DMS 273 treated with DMSO at 0.1 percent for 48 hours (cell line): ENCODE results near the gene GPR161.

ENCODE experiments used
- DNase-seq: peaks from one replicate; lab custom pipeline; 2025; lab: John Stamatoyannopoulos, UW

The GPR161 gene

DNA sequence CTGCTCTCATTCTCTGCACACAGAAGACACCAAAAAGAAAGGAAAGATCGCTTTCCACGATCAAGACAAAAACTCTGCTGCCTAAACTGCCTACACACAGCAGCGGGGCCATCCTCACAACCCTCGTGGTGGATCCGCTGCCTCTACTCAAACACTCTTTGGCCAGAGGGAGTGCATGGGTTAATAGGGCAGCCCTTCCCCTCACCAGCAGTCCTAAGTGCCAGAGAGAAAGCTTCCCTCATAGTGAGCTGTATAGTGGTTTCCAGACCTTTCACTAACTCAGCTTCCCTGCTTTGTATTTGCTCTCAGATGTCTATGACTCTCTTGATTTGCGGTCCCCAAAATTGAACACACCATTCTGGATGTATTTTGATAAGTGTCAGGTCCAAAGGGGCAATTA, 30.9 kb downstream of the GPR161 start:
- no peak for DNase-seq

DNA sequence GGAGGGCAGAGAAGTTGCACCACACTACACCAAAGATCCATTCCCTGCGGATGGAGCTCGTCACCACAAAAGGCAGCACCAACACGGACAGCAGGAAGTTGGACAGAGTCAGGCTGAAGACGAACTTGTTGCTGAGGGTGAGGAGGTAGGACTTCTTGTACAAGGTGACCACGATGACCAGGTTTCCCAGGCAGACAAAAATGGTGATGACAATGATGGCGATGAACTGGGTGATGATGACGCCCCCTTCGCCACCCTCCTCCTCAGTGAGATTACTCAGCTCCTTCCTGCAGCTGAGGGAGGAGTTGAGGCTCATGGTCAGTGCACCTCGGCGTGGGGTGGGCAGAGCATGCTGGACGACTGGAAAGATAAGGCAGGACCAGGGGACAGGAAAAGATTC, 32.2 kb downstream of the GPR161 start:
- no peak for DNase-seq

DNA sequence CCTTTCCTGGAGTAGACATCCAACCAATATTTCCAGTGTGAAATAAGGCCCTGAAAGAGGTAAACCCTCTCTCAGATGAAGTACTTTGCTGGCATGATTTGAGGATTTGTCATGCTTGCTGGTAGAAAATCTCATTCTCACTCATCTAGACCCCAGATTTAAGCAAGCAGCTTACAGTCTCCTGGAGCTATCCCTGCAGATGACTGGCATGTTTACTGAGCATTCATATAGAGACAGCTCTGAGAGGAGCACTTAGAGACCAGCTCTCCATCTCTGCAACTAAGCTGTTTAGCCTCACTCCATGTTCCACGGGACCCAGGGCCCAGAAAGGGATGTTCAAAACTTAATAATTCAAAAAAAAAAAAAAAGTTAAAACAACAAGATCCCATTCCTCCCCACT, 34.2 kb downstream of the GPR161 start:
- DNase-seq, result no peak

DNA sequence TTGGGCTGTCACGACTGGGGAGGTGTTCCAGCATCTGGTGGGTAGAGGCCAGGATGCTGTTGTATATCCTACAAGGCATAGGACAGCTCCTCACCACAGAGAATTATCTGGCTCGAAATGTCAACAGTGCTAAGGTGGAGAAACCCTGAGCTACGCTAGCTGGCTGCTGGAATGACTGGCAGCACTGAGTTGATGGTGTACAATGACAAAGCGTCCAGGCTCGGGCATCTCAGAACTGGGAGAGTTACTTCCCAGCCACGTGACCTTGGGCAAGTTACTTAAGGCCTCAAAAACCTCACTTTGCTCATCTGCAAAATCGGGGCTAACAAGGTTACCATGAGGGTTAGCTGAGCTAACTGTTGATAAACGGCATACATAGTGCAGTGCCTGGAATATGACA, 35.4 kb downstream of the GPR161 start:
- no peak for DNase-seq

DNA sequence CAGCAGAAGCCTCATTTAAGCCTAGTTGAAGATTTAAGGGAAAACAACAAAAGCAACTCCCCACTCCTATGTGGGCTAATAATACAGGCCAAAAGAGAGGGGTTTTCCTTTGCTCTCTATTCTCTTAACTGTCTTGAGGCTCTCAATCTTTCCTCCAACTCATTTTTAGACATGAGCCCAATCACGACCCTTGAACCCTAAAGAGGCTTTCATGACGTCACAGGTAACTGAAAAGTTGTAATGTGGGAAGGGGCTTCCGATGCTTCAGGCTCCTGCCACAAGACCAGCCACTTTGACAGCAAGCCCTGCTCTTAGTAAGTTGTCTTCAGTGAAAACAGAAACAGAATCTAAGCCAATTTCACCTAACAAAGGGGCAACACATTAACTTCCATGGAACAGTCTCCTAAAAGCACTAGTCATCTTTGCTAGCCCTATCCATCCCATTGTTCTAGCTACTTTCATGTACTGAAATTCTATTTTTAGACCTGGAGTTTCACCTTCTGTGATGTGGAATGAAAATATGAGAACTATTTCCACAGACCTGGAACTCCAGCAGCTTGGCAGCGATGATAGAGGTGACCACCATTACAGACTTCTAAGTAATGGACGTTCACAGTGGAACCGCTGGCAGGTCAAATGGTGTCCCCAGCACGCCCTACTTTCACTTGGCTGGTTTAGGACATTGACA, 36.3 kb downstream of the GPR161 start:
- DNase-seq, result no peak

DNA sequence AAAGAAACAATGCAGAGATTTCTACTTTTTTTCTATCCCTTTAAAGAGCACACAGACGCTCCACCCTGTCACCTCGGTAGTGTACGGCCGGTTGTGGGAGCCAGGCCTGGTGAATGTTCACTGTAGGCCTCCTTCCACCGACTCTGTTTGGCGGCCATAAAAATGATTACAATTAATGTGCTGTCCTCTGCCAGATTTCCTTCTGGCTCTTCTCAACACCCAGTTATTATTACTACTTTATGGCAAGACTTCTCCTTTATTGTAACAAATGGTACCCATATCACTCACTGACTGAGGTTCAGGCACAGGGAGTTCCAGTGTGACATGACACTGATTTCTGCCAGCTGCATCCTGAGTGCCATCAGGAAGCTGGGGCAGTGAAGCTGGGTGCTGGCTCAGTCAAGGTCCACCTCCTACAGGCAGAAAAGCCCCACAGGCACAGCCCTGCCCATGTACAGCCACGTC, 37.4 kb downstream of the GPR161 start:
- no peak for DNase-seq

DNA sequence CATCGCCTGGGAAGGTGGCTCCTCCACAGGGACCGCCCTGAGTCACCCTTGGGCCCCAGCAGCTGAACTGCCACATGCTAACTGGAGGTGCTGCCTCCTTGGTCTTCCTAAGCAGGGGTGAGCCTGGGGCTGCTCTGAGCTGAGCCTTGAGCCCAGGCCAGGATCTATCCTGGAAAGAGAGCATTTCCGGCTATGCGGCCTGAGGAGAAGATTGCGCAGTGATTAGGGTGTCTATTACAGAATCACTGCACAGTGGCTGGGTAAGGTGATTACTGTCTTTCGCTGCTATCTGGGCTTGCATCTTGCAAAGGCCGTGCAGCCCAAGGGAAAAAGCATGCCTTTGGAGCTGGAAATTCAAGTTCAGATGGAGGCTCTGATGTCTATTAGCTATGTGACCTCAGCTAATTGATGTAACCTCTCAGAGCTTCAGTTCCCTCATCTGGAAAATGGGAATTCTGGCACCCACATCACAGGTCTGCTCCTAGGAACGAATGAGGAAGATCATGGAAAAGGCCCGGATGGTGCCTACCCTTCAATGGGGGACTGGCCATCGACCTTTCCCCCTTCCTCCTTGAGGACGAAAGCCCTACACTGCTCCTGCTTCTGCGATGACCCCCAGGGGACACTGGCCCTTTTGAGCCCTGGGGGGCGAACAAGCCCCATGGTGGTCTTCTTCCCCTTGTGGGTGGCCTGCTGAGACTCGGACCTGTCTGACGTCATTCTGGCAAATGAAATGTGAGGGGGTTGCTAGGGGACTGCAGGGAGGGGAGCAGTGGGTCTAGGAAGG, 38.0 kb downstream of the GPR161 start:
- DNase-seq, result no peak

DNA sequence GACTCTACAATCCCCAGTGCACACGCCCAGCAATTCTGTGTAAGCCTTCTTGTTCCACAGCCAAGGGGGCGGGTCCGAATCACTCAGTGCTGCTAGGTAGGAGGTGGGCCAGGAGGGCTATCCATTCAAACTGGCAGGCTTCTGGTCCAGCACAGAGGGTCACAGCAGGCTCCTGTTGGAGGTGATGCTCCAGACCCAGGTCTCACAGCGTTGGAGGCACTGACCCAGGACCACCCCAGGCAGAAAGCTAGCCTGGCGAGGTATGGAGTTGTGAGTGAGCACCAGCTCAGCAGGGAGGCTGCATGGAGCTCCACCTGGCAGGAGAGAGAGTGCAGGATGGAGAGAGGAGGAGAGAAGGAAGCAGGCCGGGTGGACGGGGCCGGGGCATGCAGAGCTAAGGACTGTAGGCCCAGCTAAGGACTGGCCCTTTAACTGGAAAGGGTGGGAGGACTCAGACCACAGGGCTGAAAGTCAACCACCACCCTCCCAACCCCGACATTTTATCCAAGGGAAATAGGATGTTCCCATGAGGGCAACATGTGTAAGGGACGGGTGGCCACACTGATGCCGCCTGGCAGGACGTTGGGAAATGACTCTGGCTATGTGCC, 38.7 kb downstream of the GPR161 start:
- DNase-seq, result no peak

DNA sequence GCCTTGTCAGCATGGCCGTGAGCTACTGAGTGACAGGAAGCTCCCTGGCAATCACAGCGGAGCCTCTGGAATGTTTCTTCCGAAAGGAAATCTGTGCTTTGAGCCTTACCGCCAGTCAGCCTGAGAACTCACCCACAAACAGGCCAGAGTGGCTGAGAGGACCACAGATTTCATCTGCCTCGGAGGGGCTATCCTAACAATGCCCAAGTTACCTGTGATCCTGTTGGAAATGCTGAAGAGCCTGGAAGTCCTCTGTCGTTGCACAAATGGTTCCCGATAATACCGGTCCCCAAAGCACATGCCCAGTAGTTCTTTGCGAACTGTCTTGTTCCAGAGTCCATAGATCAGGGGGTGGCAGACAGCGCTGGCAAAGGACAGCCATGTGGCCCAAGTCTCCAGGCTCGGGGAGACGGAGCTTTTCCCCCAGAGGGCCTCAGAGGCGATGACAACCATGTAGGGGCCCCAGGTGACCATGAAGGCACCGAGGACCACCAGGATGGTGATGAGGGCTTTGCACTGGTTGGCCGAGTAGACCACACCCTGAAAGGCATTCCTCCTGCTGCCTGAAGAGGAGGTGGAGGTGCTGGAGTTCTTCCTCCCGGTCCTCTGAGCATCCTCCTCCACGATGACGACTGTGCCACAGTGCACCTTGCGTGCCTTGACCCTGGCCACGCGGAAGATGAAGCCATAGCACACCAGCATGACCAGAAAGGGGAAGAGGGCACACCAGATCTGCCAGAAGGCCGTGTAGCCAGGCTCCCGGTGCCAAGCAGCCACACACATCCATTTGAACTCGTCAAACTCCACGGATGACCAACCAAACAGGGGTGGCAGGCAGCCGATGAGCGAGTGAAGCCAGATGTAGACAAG, 40.2 kb downstream of the GPR161 start:
- DNase-seq, result no peak

DNA sequence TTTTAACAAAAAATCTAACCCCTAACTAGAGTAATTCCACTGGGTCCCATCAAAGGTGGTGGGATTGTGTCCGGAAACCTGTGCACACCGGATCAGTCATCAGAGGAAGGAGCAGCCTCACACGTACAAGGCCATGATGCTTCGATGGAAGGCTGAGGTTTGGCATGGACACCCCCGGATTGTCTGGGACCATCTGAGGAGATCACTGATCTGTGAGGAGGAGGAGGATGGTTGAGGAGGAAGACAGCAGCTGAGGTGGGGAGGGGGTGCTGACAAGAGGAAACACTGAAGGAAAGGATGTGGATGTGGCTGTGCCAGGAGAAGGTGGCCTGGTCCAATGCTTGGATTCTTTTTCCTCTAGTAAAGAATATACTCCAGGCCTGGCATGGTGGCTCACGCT, 41.3 kb downstream of the GPR161 start:
- DNase-seq, result no peak

DNA sequence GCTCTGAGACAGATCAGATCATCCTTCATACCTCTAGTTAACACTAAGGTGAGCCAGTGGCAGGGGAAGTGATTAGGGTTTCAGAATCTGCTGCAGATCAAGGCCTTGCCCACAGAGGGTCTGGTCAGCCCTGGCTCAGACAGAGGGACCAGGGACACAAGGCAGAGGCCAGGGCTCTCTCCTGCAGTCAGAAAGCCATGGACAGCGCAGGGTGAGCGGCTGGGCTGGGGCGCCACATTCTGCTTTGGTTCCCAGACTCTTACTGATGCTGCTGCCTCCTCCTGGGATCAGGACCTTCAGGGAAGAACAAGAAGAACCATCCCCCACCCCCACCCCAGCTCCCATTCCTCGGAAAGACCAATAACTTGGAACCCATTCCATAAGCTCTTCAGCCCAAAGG, 43.1 kb downstream of the GPR161 start:
- DNase-seq, result no peak

DNA sequence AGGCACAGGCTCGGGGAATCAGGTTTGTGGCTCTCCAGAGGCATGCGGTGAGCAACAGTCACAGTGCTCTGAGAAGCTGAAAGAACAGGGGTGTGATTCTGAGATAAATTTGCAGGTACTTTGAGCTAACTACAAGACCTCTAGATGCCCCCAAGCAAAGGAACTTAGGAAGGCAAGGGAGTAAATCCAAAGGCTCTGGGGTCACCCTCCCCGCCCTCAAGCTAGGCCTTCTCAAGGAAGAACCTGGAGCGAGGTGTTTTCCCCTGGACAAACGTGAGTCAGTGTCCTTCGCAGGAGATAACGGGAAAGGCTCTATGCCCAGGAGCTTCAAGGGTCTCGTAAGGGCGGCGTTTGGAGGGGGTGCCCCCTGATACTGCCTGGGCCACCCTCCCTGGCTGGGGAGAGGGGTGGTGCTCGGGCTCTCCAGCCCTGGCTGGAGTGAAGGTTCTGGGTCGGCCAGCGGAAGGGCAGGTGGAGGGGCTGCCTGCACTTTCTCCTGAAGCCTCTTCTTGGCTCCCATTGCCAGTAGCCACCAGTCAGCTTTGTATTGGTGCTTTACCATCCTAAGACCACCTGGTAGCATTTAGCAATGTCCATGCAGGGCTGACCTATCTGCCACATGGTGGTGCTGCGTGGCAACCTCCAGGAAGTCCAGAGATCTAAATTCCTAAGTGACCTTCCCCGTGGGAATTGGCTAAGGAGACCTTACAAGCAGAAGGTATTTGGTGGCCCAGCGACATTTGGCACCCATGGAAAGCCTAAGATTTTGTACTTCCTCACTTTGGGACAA, 44.0 kb downstream of the GPR161 start:
- no peak for DNase-seq

DNA sequence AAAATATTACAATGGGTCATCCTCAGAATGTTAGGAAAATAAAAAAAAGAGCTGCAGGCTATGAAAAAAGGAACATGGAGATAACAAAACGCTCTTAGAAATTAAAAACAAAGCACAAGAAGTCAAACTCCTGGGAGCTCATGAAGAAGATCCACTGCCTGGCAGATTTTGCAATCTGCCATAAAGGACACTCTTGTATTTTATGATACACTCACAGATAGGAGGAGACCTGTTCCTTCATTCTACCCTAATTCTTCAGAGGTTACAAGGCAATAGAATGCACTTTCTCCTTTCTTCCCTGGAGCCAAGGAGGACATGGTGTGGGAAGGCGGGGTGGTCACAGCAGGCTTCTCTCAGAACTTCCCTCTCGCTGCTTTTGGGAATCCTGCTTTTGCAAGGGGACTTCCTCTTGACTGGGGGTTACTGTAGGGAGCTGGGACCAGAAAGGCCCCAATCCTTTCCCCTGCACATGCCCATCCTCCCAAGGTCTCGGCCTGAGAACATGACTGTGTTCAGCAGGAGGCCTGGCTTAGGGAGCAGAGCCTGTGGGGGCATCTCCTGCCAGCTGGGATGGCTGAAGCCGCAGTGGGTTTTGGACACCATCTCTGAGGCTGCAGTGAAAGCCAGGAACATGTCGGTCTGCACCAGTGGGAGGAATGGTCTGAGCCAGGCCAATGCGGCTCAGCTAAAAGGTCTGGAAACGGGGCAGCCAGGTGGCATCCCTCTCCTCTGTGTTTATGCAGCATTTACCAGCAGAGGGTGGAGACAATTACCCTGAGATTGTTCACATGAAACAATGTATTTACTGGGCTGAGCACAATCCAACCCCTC, 44.8 kb downstream of the GPR161 start:
- no peak for DNase-seq

DNA sequence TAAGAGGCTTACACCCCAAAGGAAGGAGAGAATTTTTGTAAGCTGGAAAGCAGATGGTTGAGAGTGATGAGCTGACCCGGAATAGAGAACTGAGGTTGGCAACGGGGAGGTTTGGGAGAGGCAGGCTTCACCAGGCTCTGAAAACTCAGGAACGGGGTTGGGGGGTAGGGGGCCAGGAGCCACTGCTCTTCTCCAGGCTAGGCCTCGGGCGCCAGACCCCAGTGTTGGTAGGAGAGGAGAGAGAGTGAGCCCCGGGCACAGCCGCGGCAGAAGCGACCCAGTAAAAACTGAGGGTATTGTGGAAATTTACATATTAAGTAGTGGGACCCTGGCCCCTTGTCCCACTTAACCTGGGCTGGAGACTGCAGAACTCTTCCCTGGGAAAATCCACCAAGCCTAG, 45.7 kb downstream of the GPR161 start:
- no peak for DNase-seq

DNA sequence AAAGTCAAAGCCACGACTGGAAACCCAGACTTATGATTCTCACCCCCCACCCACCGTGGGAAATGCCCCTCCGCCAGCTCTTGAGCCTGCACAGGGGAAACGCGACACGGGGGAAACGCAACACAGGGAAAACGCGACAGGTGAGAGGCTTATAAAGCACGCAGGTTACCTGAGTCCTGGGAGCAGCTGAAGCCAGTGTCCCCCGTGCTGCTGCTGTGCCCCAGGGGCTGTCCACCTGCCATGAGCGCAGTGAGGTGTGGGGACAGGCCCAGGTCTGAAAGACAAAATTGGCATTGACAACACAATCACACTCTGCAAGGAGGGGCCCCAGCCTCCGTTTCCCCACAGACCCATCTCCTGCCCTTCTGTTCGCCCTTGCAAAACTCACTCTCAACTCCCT, 46.3 kb downstream of the GPR161 start:
- DNase-seq, result no peak

DNA sequence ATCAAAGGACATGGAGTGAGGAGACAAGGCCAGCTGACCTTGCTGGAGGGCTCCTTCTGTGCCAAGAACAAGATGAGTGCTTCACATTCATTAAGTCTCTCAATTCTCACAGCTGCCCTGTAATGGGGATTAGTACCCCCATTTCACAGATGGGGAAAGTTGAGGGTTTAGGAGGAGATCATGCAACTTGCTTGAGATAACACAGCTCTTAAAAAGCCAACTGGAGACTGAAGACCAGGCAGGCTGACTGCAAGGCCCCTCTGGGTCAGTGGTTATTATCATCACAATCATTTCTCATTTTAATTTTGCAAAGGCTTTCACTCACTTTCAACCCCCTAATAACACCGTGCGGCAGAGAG, 46.8 kb downstream of the GPR161 start:
- no peak for DNase-seq

DNA sequence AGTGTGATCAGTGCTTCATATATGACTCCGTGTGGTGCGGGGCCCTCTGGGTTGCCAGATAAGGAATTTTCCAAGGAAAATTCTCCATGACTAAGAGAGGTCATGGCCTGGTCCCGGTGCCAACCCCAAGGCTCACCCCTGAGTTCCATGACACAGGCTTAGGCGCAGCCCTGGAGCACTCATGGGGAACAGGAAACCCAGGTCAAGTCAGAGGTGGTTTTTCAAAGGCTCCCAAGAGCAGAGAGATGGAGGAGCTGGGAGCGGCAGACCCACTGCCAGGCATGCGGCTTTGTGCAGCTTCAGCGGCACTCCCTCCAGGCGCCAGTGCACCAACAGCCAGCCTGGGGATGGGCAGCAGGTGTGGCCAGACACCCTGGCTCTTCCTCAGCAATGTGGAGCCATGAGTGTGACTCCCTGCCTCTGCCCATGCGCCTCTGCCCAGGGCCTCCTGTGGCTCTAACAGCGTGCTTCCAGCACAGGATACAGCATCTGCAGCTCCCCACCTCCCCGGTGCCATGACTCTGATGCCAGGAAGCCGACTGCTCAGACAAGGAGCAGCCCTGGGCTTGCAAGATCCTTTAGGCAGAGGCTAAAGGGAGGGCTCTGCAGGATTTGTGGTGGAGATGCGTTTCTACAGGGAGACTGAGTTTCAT, 47.3 kb downstream of the GPR161 start:
- no peak for DNase-seq

DNA sequence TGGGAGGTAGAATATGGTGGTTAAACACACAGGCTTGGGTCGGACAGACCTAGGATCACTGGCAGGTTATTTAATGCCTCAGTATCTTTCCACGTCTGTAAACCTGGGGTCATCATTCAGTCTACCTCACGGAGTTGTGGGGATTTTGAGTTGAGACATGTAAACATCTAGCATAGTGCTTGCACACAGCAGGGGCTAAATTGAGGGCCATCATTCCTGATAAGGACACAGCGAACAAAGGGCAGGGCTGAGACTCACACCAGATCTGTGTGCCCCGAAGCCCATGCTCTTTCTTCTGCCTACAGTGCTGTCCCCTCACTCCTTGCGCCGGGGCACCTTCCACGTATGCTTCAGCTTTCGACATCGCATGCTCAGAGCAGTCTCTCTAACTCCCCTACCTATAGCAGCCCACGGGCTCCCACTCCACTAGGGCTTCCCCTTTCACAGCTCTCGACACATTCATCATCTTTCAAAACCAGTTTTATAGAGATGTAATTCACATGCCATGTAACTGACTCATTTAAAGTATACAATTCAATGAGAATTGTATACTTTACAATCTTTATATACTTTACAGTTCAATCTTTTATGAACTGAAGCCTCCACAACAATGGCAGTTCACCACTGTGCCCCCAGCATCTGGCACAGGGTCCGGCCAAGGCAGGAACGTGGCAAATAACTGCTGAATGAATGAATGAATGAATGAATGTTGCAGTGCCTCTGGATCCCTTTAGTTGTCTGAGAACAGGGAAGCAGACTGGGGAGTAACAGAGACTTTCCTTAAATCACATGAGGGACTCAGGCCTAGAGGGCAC, 48.0 kb downstream of the GPR161 start:
- no peak for DNase-seq

DNA sequence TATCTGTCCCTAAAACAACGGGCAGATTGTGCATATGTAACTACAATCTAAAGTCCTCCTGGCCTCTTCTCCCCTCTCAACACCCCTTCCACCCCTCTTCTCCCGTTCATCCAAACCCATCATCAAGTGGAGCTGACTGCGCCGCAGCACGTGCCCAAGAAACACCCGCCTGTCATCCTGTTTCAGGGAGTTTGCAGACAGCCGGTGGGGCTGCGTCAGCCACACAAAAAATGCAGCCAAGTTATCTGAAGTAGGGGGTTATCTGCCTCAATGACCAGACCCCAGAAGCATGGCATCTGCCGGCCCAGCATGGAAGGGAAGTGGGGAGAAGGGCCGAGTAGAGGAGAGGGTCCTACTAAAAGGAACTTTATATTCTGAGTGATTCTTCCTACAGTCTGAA, 49.0 kb downstream of the GPR161 start:
- DNase-seq, result no peak
